ENCODE data around the gene SYCP2. TPM values are rescaled to one million over a fixed set of nuclear protein-coding genes. Genes with fewer than 3 reads are reported as not detected.

The SYCP2 gene
- total RNA-seq, 1 experiment from 2014 or later, result 0.70 TPM

DNA sequence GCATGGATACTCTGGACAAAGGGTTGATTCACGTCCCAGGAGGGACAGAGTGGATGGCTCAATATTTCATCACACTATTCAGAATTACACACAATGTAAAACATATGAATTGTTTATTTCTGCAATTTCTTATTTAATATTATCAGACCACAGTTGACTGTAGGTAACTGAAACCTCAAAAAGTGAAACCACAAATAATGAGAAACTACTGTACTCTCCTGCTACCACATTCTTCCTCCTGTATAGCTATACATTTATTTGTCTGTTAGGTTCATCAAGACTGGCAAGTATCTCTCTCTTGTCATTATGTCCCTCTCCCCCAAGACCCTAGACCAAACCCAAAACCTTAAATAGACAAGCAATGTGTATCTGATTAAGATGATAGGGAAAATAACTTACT, 60.0 kb downstream of the SYCP2 start:
- Histone ChIP-seq H4K91ac (ENCODE audit: insufficient read length, low read depth, low read length) (no peak overlapping the region), H2BK120ac (ENCODE audit: low read depth, low read length, poor library complexity, severe bottlenecking) (no peak overlapping the region), H4K5ac (ENCODE audit: insufficient read length, low read depth, low read length) (no peak overlapping the region), H3K79me2 (ENCODE audit: insufficient read depth, low read length) (no peaks in the 10 kb centered on the region), H2BK15ac (ENCODE audit: low read depth, low read length) (no peak overlapping the region), H4K8ac (replicated peaks; ENCODE audit: insufficient read length, low read depth, low read length) (no peak overlapping the region), H2BK12ac (ENCODE audit: insufficient read length, low read depth, low read length) (no peak overlapping the region), H3K9me3 (ENCODE audit: control insufficient read depth, low read depth, low read length) (no peaks in the 10 kb centered on the region), H3K79me1 (ENCODE audit: insufficient read depth, low read depth, low read length, poor library complexity, severe bottlenecking) (no peaks in the 10 kb centered on the region), H3K23ac (ENCODE audit: insufficient read length, low read depth, low read length) (no peak overlapping the region), H3K4me1 (ENCODE audit: insufficient read depth, low read length) (no peaks in the 10 kb centered on the region), H3K56ac (ENCODE audit: insufficient read length, low read depth, low read length) (no peak overlapping the region), H3K9ac (ENCODE audit: extremely low read depth, insufficient read length, low read length) (no peak overlapping the region), H2BK20ac (ENCODE audit: low read depth, low read length, poor library complexity, severe bottlenecking) (no peak overlapping the region), H3K18ac (ENCODE audit: insufficient read length, low read depth, low read length) (no peak overlapping the region), H3K14ac (ENCODE audit: insufficient read depth, low read length) (no peak overlapping the region), H4K20me1 (ENCODE audit: control insufficient read depth, insufficient read depth, insufficient read length) (no peaks in the 10 kb centered on the region), H2AFZ (ENCODE audit: low read length) (no peak overlapping the region), H3K4me2 (ENCODE audit: insufficient read depth, insufficient read length, low read length) (no peak overlapping the region), H3K23me2 (ENCODE audit: insufficient read length, low read depth, low read length, poor library complexity, severe bottlenecking) (no peaks in the 10 kb centered on the region), H3K27me3 (ENCODE audit: insufficient read depth, low read length) (no peaks in the 10 kb centered on the region), H3K27ac (ENCODE audit: insufficient read length, low read depth, low read length) (no peak overlapping the region), H2AK5ac (ENCODE audit: insufficient read length, low read length) (no peak overlapping the region), H3T11ph (ENCODE audit: low read length) (no peak overlapping the region), H2BK5ac (ENCODE audit: insufficient read length, low read length) (no peak overlapping the region), H3K4ac (ENCODE audit: low read depth, low read length) (no peak overlapping the region)
- no peaks in the 10 kb centered on the region; a peak in 1 of 5 replicates for H3K9me3 Mint-ChIP-seq
- H3K36me3 Mint-ChIP-seq (ENCODE audit: insufficient read depth in 1 of 3, low read depth in 3 of 3), result no peaks in the 10 kb centered on the region
- no CpG with 5 or more reads among the region's 1 CpG for WGBS (ENCODE audit: extremely low coverage, insufficient read length, low lambda C conversion rate)
- no peak overlapping the region for H3K27ac Mint-ChIP-seq
- no peak for DNase-seq
- TF ChIP-seq CTCF (conservative IDR thresholded peaks at IDR 0.05), result no peak
- H3K4me3 Mint-ChIP-seq, result no peak overlapping the region
- peaks cover 8% of the 10 kb centered on the region for H3K27me3 Mint-ChIP-seq (ENCODE audit: low read depth)
- no peaks in the 10 kb centered on the region for H3K4me1 Mint-ChIP-seq

Measured in H9 (cell line).